Fibroblast of pulmonary artery (primary cell): ENCODE data around the gene CTBP2.
"Not testable (repeated sequence)": the region's sequence is repeated elsewhere in the genome, so short reads cannot be mapped to it uniquely, and the experiment has no call there.

Experiments
- DNase-seq: peaks from one replicate; pipeline ENCODE4 v3.0.0-alpha.2; 2010; ENCODE audit warnings: low read depth
- H3K4me3 ChIP-seq: replicated peaks from 2 replicates; pipeline ENCODE4 v1.5.1; 2011; ENCODE audit warnings: low read depth, mild to moderate bottlenecking, control low read depth, low read length, moderate library complexity
- CTCF ChIP-seq: IDR thresholded peaks from 2 replicates; pipeline ENCODE4 v1.5.1; 2011; ENCODE audit warnings: mild to moderate bottlenecking, control low read depth, low read length, inconsistent platforms; ENCODE audit errors: missing control alignments

The CTBP2 gene

GRCh38 chr10:124993345-124993708 is 167.0 kb downstream of the CTBP2 start:
- TF ChIP-seq CTCF = no peak
- H3K4me3 ChIP-seq = no peak overlapping the region
- no peak for DNase-seq

- TF ChIP-seq CTCF = peak; percentile 55
- DNase-seq = peak; percentile 70
- no peak overlapping the region for H3K4me3 ChIP-seq
Observed at GRCh38 chr10:124992462-124993344, 167.7 kb downstream of the CTBP2 start.

- no peak for DNase-seq
- TF ChIP-seq CTCF = no peak
- H3K4me3 ChIP-seq = no peak overlapping the region
Observed at GRCh38 chr10:124991835-124992234, 168.5 kb downstream of the CTBP2 start.

- no peak for TF ChIP-seq CTCF
- no peak for DNase-seq
- no peak overlapping the region for H3K4me3 ChIP-seq
Observed at GRCh38 chr10:124990671-124991625, 169.4 kb downstream of the CTBP2 start.

- no peak overlapping the region for H3K4me3 ChIP-seq
- DNase-seq = no peak
- no peak for TF ChIP-seq CTCF
Observed at GRCh38 chr10:124989526-124989925, 170.8 kb downstream of the CTBP2 start.

GRCh38 chr10:124988753-124989152 is 171.6 kb downstream of the CTBP2 start:
- not testable (repeated sequence) for H3K4me3 ChIP-seq, DNase-seq

- no peak for TF ChIP-seq CTCF
- no peak for DNase-seq
- no peak overlapping the region for H3K4me3 ChIP-seq
Observed at GRCh38 chr10:124987788-124988187, 172.6 kb downstream of the CTBP2 start.
